GM12891 (cell line): ENCODE measurements around the gene GNAT1.

Source experiments
- POLR2AphosphoS5 ChIP-seq: IDR thresholded peaks from 2 replicates; pipeline ENCODE4 v1.6.1; 2011; ENCODE audit warnings: low read depth, low read length, control low read depth
- TAF1 ChIP-seq: IDR thresholded peaks from 2 replicates; pipeline ENCODE4 v1.6.1; 2011; ENCODE audit warnings: low read depth, low read length, control low read depth

- TF ChIP-seq TAF1, result no peak
- TF ChIP-seq POLR2AphosphoS5, result no peak
Measured at GRCh38 chr3:50231581-50231980, 40.2 kb downstream of the GNAT1 start.
